GM06990 (cell line): ENCODE measurements around the gene APOA1.

ENCODE experiments used
- DNase-seq: peaks from one replicate; pipeline ENCODE4 v3.0.0-alpha.2; 2011; ENCODE audit not compliant: insufficient read length; ENCODE audit errors: extremely low read depth
- H3K27me3 ChIP-seq: replicated peaks from 2 replicates; pipeline ENCODE4 v1.6.0; 2011; ENCODE audit warnings: low read length; ENCODE audit not compliant: control insufficient read depth, insufficient read depth
- H3K36me3 ChIP-seq: 2 replicates; pipeline ENCODE4 v1.5.1; 2011; ENCODE audit warnings: low read length; ENCODE audit not compliant: control insufficient read depth, insufficient read depth
- H3K4me3 ChIP-seq: replicated peaks from 2 replicates; pipeline ENCODE4 v1.5.1; 2011; ENCODE audit warnings: low read depth, mild to moderate bottlenecking, control low read depth, low read length
- CTCF ChIP-seq: IDR thresholded peaks from 2 replicates; pipeline ENCODE4 v1.5.1; 2011; ENCODE audit warnings: low read length, control low read depth, mild to moderate bottlenecking, inconsistent platforms; ENCODE audit not compliant: insufficient read depth, poor library complexity, severe bottlenecking

Gene APOA1

GRCh38 chr11:116822575-116822974 lies 14.8 kb downstream of the APOA1 start:
- Histone ChIP-seq H3K36me3 (no peaks in the 10 kb centered on the region), H3K27me3 (no peaks in the 10 kb centered on the region; the same call in 1 of the 2 replicates), H3K4me3 (no peak overlapping the region)
- TF ChIP-seq CTCF, result no peak
- DNase-seq, result no peak

GRCh38 chr11:116821050-116821918 lies 16.1 kb downstream of the APOA1 start:
- DNase-seq, result no peak
- no peak for TF ChIP-seq CTCF
- Histone ChIP-seq H3K4me3 (no peak overlapping the region), H3K36me3 (no peaks in the 10 kb centered on the region), H3K27me3 (no peaks in the 10 kb centered on the region; the same call in 1 of the 2 replicates)

- no peak for TF ChIP-seq CTCF
- no peaks in the 10 kb centered on the region; the same call in 1 of the 2 replicates for H3K27me3 ChIP-seq
- DNase-seq, result no peak
- H3K4me3 ChIP-seq, result no peak overlapping the region
- H3K36me3 ChIP-seq, result no peaks in the 10 kb centered on the region
These were observed 18.4 kb downstream of the APOA1 start for GRCh38 chr11:116819049-116819448.

- no peaks in the 10 kb centered on the region for H3K36me3 ChIP-seq
- no peak for TF ChIP-seq CTCF
- no peak overlapping the region for H3K4me3 ChIP-seq
- no peak for DNase-seq
- H3K27me3 ChIP-seq, result no peaks in the 10 kb centered on the region; the same call in 1 of the 2 replicates
These were observed 22.9 kb downstream of the APOA1 start for GRCh38 chr11:116814502-116814901.

- no peak for DNase-seq
- Histone ChIP-seq H3K27me3 (no peaks in the 10 kb centered on the region; the same call in 1 of the 2 replicates), H3K4me3 (no peak overlapping the region), H3K36me3 (no peaks in the 10 kb centered on the region)
- TF ChIP-seq CTCF, result no peak
These were observed 23.5 kb downstream of the APOA1 start for GRCh38 chr11:116813781-116814471.
